NT2/D1 (cell line): Measurements from ENCODE around the gene GRID2.

Experiments used
- YY1 ChIP-seq: IDR thresholded peaks from 2 replicates; pipeline ENCODE4 v1.6.1; 2011; ENCODE audit not compliant: insufficient read length, insufficient read depth
- ZNF274 ChIP-seq: IDR thresholded peaks from 2 replicates; pipeline ENCODE4 v1.6.1; 2011; ENCODE audit warnings: mild to moderate bottlenecking, low read depth, low read length

GRCh38 chr4:93747220-93747619 is 1443.5 kb downstream of the GRID2 start:
- TF ChIP-seq ZNF274 (no peak), YY1 (no peak)
